Suppressor macrophage treated with lipopolysaccharide for 1 hour (primary cell): ENCODE data around the gene ZNF425.
"Not testable (repeated sequence)": the region's sequence is repeated elsewhere in the genome, so short reads cannot be mapped to it uniquely, and the experiment has no call there.

ENCODE experiments used
- DNase-seq, 3 donors: peaks; one replicate each; pipeline ENCODE4 v3.0.0-alpha.2; 2020 to 2022

Gene ZNF425, protein sequence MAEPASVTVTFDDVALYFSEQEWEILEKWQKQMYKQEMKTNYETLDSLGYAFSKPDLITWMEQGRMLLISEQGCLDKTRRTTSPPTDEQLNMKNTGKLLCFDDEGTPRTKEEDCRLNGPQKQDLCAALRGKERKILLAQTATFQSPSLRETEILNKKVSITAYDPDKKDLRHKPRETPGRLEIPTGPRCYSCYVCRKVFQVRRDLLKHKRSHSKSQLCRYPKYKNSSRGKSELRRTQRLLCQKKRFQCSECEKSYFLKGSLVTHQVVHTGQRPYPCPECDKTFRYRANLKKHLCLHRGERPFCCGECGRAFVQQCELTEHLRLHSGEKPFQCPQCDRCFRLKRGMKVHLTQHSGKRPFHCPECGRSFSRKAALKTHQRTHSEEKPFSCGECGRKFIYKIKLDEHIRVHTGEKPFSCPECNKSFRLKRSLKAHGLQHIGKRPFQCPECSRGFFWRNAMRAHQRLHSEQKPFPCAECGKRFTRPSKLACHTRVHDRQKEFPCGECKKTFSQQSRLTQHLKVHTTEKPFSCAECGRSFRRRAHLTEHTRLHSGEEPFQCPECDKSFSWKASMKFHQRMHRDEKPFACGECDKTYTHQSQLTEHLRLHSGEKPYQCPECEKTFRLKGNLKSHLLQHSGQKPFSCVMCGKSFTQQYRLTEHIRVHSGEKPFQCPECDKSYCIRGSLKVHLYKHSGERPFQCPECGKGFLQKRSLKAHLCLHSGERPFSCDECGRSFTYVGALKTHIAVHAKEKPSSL

GRCh38 chr7:149125863-149126661, at the start of gene ZNF425:
Gene ZNF425 (minus strand): TSS chr7:149126324. CDS start chr7:149126213, 111 bp downstream.
- DNase-seq = peak; percentile 96 to 99 (median 97)

- DNase-seq = no peak
Observed at GRCh38 chr7:149175150-149175549, 49.0 kb upstream of the ZNF425 start.

DNA sequence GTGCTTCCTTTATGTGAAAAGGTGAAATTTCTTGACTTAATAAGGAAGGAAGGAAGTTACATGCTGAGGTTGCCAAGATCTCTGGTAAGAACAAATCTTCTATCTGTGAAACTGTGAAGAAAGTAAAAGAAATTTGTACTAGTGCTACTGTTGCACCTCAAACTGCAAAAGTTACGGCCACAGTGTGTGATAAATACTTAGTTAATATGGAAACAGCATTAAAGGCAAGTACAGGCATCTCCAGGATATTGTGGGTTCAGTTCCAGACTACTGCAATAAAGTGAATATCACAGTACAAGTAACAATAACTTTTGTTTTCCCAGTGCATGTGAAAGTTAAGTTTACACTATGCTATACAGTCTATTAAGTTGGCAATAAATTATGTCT, 46.4 kb upstream of the ZNF425 start:
- DNase-seq = no peak

GRCh38 chr7:149171892-149172533, 45.9 kb upstream of the ZNF425 start:
- no peak for DNase-seq

- no peak for DNase-seq
Observed at GRCh38 chr7:149166630-149167352, 40.7 kb upstream of the ZNF425 start.

- no peak for DNase-seq
Observed at GRCh38 chr7:149166142-149166541, 40.0 kb upstream of the ZNF425 start.

- peak in 2 of 3 donors; percentile 11 to 42 for DNase-seq
Observed at GRCh38 chr7:149161241-149161848, 35.2 kb upstream of the ZNF425 start.

- DNase-seq = peak in 1 of 3 donors; percentile 8
Observed at GRCh38 chr7:149156898-149157297, 30.8 kb upstream of the ZNF425 start.

GRCh38 chr7:149154056-149154455, 27.9 kb upstream of the ZNF425 start:
- DNase-seq = no peak

DNA sequence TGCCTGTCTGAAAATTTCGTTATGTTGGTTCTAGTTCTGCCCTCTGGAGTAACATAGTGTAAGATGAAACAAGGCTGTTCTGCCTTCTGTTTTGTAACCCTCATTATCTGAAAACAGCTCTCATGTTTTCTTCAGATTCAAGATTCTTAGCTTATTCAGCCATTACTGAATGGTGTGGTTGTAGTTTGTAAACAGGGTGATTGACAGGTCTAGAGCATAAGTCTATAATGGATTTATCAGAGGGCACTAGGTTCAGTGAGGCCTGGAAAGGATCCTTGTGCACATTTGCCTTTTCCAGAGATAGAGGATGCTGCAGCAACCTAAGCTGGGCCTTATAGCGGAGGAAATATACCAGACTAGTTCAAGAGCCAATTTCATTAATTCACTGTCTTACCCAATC, 27.2 kb upstream of the ZNF425 start:
- no peak for DNase-seq

DNA sequence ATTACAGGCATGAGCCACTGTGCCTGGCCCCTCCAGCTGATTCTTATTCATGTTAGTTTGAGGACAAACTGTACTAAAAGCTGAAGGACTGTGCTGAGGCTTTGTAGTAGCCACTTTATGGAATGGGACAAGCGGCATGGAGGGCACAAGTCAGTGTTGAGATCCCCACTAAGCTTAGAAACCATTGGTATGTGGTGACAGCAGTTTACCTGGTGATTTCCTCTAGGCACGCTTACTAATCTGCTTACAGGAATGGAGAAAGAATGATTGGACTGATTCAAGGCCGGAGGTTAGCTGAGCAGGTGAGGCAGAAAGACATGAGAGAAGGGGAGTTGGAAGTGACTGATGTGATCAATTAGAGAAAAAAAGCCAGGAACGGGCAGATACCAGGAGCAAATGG, 24.9 kb upstream of the ZNF425 start:
- no peak for DNase-seq

DNA sequence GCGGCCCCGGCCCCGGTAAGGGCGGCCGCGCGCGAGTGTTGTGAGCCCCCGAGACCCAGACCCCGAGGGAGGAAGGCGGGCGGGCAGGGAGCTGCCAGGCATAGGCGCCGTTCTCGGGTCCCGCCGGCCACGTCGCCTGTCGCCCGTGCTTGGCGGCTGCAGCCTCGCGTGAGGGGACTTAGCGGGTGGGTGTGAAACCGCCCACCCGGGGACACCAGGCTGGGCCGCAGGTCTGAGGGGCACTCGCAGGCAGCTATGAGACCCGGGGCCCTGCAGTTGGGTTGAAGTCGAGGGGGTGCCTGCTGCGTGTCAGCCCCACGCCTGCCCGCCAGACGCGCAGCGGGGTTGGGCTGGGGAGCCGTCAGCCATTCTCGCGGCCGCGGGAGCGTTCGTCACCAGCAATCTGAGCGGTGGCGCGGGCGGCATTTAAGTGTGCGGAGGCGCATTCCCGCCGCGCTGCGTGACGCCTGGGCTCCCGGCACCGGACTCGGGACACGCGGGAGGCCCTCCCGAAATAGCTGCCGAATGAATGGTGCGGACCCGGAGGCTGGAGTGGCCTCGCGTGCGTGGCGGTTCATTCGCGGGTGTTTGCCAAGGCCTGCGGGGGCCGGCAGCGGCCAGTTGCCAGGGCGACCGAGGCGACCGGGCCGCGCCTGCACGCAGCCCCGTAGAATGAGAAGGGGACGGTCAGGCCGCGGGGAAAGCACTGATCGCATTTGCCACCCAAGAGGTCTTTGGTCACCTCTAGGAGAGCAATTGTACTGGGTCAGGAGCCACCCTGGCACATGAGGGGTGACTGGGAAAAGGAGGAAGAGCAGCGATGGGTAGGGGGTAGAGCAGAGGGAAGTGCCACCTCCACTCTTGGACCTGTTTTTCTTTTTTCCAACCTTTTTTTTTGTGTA, 21.9 kb upstream of the ZNF425 start:
- DNase-seq = peak; percentile 71 to 87 (median 81)

DNA sequence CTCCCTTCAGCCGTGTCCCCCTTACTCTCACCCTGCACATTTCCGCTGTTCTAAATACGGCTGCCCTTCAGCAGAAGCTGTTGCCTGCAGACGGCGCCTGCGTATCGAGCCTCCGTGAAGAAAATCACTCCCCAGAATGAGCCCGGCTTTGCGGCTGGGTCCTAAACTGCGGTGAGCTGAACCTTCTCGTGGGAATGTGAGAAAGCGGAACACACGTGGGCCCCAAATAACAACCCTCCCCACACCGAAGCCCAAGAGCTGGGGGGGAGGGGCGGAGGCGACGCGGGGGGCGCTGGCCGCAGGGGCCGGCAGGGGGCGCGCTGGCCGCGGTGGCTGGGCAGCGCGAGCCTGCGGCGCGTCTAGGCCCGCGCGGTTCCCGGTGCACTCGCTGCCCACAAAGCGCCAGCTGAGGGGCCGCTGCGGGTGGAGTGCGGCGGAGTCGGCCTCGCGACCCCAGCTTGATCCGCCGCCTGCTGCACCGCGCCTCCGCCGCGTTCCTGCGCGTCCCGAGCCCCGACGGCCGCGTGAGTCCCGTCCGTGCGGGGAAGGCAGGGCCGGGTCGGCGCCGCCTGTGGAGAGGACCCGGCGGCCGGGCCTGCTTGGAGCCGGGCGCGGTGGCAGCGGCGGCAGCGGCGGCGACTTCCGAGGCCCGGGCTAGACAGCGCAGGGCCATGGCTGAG, 21.1 kb upstream of the ZNF425 start, which contains the start of gene ZNF398:
TSS of gene ZNF398 (plus strand) at position 382 of the 680 bp plus-strand sequence. CDS start at position 672, 290 bp downstream.
- DNase-seq = peak; percentile 81 to 96 (median 92)

DNA sequence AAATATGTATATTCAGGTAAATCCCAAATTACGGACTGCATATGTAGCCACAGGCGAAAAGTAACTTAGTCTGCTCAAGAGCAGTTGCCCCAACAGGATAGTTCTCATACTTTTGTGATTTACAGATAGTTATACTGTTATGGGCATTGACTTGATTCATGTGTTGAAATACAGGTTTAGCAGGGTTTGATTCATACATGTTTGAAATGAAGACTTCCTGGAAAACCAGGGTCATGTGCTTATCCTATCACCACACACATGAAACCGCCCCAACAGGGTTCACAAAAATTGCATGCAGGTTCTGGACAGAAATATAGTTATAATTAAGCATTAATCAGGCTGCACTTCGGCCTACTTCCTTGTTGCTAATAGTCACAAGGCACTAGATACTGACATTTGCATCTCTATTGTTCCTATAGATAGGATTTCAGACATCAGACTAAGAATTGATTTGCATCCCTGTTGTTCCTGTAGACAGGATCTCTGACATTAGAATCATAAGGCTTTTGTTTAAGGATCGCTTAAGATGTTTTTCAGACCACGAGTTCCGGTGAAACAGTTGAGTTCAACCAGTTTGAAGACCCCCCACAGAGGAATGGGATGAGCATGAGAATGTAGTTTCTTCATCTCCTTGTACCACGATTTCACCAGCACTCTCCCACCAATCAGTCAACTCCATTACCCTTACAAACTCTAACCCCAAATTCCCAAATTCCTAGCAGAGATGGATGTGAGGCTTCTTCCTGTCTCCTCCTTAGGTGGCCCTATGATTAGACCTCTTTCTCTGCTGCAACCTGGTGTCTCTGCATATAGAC, 19.1 kb upstream of the ZNF425 start:
- DNase-seq = peak; percentile 27 to 47 (median 30)

DNA sequence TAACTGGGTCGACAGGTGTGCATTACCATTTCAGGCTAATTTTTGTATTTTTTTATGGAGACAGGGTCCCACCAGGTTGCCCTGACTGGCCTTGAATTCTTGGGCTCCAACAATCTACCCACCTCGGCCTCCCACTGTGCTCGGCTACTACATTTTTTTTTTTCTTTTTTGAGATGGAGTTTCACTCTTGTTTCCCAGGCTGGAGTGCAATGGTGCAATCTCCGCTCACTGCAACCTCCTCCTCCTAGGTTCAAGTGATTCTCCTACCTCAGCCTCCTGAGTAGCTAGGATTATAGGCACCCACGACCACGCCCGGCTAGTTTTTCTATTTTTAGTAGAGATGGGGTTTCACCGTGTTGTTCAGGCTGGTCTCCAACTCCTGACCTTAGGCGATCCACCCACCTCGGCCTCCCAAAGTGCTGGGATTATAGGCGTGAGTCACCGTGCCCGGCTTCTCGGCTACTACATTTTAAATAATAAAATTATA, 18.4 kb upstream of the ZNF425 start:
- DNase-seq = not testable (repeated sequence)

DNA sequence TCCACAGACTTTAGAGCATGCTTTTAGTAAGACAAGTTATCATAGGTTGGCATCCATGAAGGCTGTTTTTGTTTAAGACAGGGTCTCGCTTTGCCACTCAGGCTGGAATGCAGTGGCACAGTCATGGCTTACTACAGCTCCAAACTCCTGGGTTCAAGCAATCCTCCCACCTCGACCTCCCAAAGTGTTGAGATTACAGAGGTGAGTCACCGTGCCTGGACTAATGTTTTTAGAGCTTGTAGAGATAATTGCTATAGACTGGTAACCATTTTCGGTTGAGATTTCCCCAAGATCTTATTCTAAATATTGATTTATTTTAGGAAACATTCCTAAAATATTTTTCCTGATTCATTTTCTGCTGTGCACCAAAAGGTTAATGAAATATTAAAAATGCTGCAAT, 15.8 kb upstream of the ZNF425 start:
- DNase-seq = no peak

- peak; percentile 80 to 90 (median 85) for DNase-seq
Observed at GRCh38 chr7:149140831-149141230, 14.7 kb upstream of the ZNF425 start.

- DNase-seq = no peak
Observed at GRCh38 chr7:149136118-149136517, 10.0 kb upstream of the ZNF425 start.
